Measurements from ENCODE around the gene MYL7. TPM values are rescaled to one million over a fixed set of nuclear protein-coding genes. Genes with fewer than 3 reads are reported as not detected.

MYL7 gene
- total and polyA plus RNA-seq, 2 of the 4 experiments (the other 2 are of a cell fraction) = 0.24 TPM; not detected in 1

Small RNA genes within 50 kb of the gene (microRNA-seq; reads per million reads assigned to microRNA genes)
- gene RNA5SP230 (ENCODE audit: insufficient read depth, insufficient read length) = not detected

Small RNA genes within 50 kb of the gene (small RNA-seq; reads per million reads assigned to genes)
- gene RNA5SP230 = 0 reads per million in 5 experiments

Other genes with a start within 250 kb of the MYL7 start
- gene URGCP, start 234.7 kb downstream of the MYL7 start, total RNA-seq (2012; rRNA removed) = 24.4 and 25.5 TPM in 2 replicates
- gene URGCP, start 234.7 kb downstream of the MYL7 start, polyA plus RNA-seq (2012; rRNA removed) = 19.9 and 22.0 TPM in 2 replicates
- 8.6 and 9.7 TPM in 2 replicates for gene UBE2D4, start 214.9 kb downstream of the MYL7 start, total RNA-seq (2012; rRNA removed)
- 9.7 and 10.5 TPM in 2 replicates for gene UBE2D4, start 214.9 kb downstream of the MYL7 start, polyA plus RNA-seq (2012; rRNA removed)
- gene SPDYE1, start 143.4 kb downstream of the MYL7 start, total RNA-seq (2012; rRNA removed) = not detected in 2 replicates
- gene SPDYE1, start 143.4 kb downstream of the MYL7 start, polyA plus RNA-seq (2012; rRNA removed) = not detected in 2 replicates
- 166 and 179 TPM in 2 replicates for gene DBNL, start 96.6 kb downstream of the MYL7 start, total RNA-seq (2012; rRNA removed)
- gene DBNL, start 96.6 kb downstream of the MYL7 start, polyA plus RNA-seq (2012; rRNA removed) = 137 and 157 TPM in 2 replicates
- not detected in 2 replicates for gene PGAM2, start 75.8 kb downstream of the MYL7 start, total RNA-seq (2012; rRNA removed)
- gene PGAM2, start 75.8 kb downstream of the MYL7 start, polyA plus RNA-seq (2012; rRNA removed) = 0.27 TPM in 1 of 2 replicates, not detected in the other
- gene POLM, start 58.8 kb downstream of the MYL7 start, total RNA-seq (2012; rRNA removed) = 3.0 and 3.1 TPM in 2 replicates
- gene POLM, start 58.8 kb downstream of the MYL7 start, polyA plus RNA-seq (2012; rRNA removed) = 9.1 and 9.4 TPM in 2 replicates
- 1.1 and 1.4 TPM in 2 replicates for gene AEBP1, start 37.0 kb downstream of the MYL7 start, total RNA-seq (2012; rRNA removed)
- gene AEBP1, start 37.0 kb downstream of the MYL7 start, polyA plus RNA-seq (2012; rRNA removed) = 5.5 and 5.7 TPM in 2 replicates
- 136 and 163 TPM in 2 replicates for gene POLD2, start 17.8 kb downstream of the MYL7 start, total RNA-seq (2012; rRNA removed)
- 142 and 165 TPM in 2 replicates for gene POLD2, start 17.8 kb downstream of the MYL7 start, polyA plus RNA-seq (2012; rRNA removed)
- 0.18 and 0.28 TPM in 2 replicates for gene GCK, start 48.1 kb upstream of the MYL7 start, total RNA-seq (2012; rRNA removed)
- 0.07 and 0.14 TPM in 2 replicates for gene GCK, start 48.1 kb upstream of the MYL7 start, polyA plus RNA-seq (2012; rRNA removed)
- 98.6 and 120 TPM in 2 replicates for gene YKT6, start 59.6 kb upstream of the MYL7 start, total RNA-seq (2012; rRNA removed)
- 110 and 115 TPM in 2 replicates for gene YKT6, start 59.6 kb upstream of the MYL7 start, polyA plus RNA-seq (2012; rRNA removed)
- gene CAMK2B, start 184.3 kb upstream of the MYL7 start, total RNA-seq (2012; rRNA removed) = 0.18 and 0.28 TPM in 2 replicates
- gene CAMK2B, start 184.3 kb upstream of the MYL7 start, polyA plus RNA-seq (2012; rRNA removed) = 0.14 and 0.36 TPM in 2 replicates